ENCODE measurements around the gene CERS6. TPM values are rescaled to one million over a fixed set of nuclear protein-coding genes. Genes with fewer than 3 reads are reported as not detected.

Gene CERS6
- total RNA-seq, 4 donors from 2014 or later = 45.0 to 61.2 (median 56.4) TPM

- ATAC-seq = no peak
- WGBS, 2 donors (ENCODE audit: low coverage in 1 of 2) = 87 to 93% methylated on average over 3 of the region's 3 CpGs
- TF ChIP-seq POLR2AphosphoS5 (IDR thresholded peaks at IDR 0.05) (no peak), POLR2A (IDR thresholded peaks at IDR 0.05) (no peak), CTCF (IDR thresholded peaks at IDR 0.05) (no peak), EP300 (IDR thresholded peaks at IDR 0.05) (no peak)
Observed at GRCh38 chr2:168684921-168685599, 229.0 kb downstream of the CERS6 start.

GRCh38 chr2:168685600-168686451 lies 229.8 kb downstream of the CERS6 start:
- peaks cover 0 to 22% (median 0%) of the 10 kb centered on the region in 3 donors for H3K4me1 ChIP-seq
- no peaks in the 10 kb centered on the region for H3K36me3 ChIP-seq
- H3K27me3 ChIP-seq = no peaks in the 10 kb centered on the region
- WGBS, 2 donors (ENCODE audit: low coverage in 1 of 2) = 90 to 96% methylated on average over 11 to 16 of the region's 17 CpGs
- ATAC-seq = no peak
- TF ChIP-seq POLR2A (IDR thresholded peaks at IDR 0.05) = no peak
- no peak for TF ChIP-seq POLR2AphosphoS5 (IDR thresholded peaks at IDR 0.05)
- TF ChIP-seq EP300 (IDR thresholded peaks at IDR 0.05) = no peak
- no peak for TF ChIP-seq CTCF (IDR thresholded peaks at IDR 0.05)
- H3K4me3 ChIP-seq = no peak overlapping the region
- H3K9me3 ChIP-seq = no peaks in the 10 kb centered on the region
- no peak overlapping the region for H3K27ac ChIP-seq

More at GRCh38 chr2:168684921-168685599, 229.0 kb downstream of the CERS6 start:
- Histone ChIP-seq H3K9me3 (no peaks in the 10 kb centered on the region), H3K4me1 (peaks cover 0 to 15% (median 0%) of the 10 kb centered on the region in 3 donors), H3K36me3 (no peaks in the 10 kb centered on the region), H3K4me3 (no peak overlapping the region), H3K27me3 (no peaks in the 10 kb centered on the region), H3K27ac (no peak overlapping the region)

GRCh38 chr2:168686452-168687191 lies 230.6 kb downstream of the CERS6 start:
- Histone ChIP-seq H3K4me1 (peaks cover 0 to 27% (median 0%) of the 10 kb centered on the region in 3 donors), H3K36me3 (peaks cover 0 to 4% of the 10 kb centered on the region in 2 donors), H3K27me3 (no peaks in the 10 kb centered on the region), H3K27ac (no peak overlapping the region), H3K4me3 (no peak overlapping the region), H3K9me3 (no peaks in the 10 kb centered on the region)
- no peak for ATAC-seq
- 90 to 97% methylated on average over 1 to 4 of the region's 4 CpGs for WGBS, 2 donors (ENCODE audit: low coverage in 1 of 2)
- TF ChIP-seq POLR2AphosphoS5 (IDR thresholded peaks at IDR 0.05) (no peak), CTCF (IDR thresholded peaks at IDR 0.05) (no peak), EP300 (IDR thresholded peaks at IDR 0.05) (no peak), POLR2A (IDR thresholded peaks at IDR 0.05) (no peak)

GRCh38 chr2:168687314-168687713 lies 231.2 kb downstream of the CERS6 start:
- Histone ChIP-seq H3K27ac (no peak overlapping the region), H3K27me3 (no peaks in the 10 kb centered on the region), H3K9me3 (no peaks in the 10 kb centered on the region), H3K4me1 (peaks cover 0 to 27% (median 0%) of the 10 kb centered on the region in 3 donors), H3K4me3 (no peak overlapping the region), H3K36me3 (peaks cover 0 to 7% of the 10 kb centered on the region in 2 donors)
- ATAC-seq = no peak
- 72 to 76% methylated on average over 3 of the region's 3 CpGs for WGBS, 2 donors (ENCODE audit: low coverage in 1 of 2)
- TF ChIP-seq POLR2A (IDR thresholded peaks at IDR 0.05) (no peak), CTCF (IDR thresholded peaks at IDR 0.05) (peak in 1 of 4 experiments; percentile 8), POLR2AphosphoS5 (IDR thresholded peaks at IDR 0.05) (no peak)
